ENCODE results near the gene PLK5. TPM values are rescaled to one million over a fixed set of nuclear protein-coding genes. Genes with fewer than 3 reads are reported as not detected.
"Not testable (repeated sequence)": the region's sequence is repeated elsewhere in the genome, so short reads cannot be mapped to it uniquely, and the experiment has no call there.

Gene PLK5
- total RNA-seq, 4 donors from 2014 or later, result not detected

DNA sequence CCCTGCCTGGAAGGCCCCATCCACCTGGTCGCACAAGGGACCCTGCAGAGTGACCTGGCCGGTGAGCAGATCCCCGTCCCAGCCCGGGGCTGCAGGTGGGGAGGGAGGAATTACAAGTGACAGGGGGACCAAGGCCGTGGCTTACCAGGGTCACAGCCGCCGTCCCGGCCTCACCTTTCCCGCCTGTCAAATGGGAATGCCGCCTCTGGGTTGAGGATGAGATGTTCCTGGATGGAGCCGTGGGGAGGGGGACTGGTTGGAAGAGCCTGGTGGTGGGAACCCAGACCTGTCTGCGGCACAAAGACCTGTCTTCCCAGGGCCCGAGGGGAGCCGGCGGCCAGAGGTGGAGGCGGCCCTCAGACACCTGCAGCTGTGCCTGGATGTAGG is 5.5 kb downstream of the PLK5 start:
- peaks cover 43% of the 10 kb centered on the region for H3K27me3 ChIP-seq

DNA sequence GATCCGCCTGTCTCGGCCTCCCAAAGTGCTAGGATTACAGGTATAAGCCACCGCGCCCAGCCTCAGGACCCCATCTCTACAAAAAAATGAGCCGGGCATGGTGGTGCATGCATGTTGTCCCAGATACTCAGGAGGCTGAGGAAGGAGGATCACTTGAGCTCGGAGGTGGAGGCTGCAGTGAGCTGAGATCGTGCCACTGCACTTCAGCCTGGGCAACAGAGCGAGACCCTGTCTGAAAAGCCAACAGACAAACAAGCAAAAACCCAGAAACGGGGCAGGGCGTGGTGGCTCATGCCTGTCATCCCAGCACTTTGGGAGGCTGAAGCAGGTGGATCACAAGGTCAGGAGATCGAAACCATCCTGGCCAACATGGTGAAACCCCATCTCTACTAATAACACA is 7.0 kb downstream of the PLK5 start:
- intact Hi-C loops (cut with DNase I; ENCODE audit: low total_unique reads); H3K9me3 ChIP-seq; H3K36me3 ChIP-seq; H3K4me1 ChIP-seq; H3K27ac ChIP-seq; H3K4me3 ChIP-seq; DNase-seq: not testable (repeated sequence)
- WGBS, 2 donors (ENCODE audit: low coverage in 1 of 2), result 83 to 86% methylated on average over 6 to 11 of the region's 11 CpGs
- in situ Hi-C loops (cut with MboI; ENCODE audit: low pct_ligation_motif_present in 1 of 4, low pct_unique_long_range_greater_than_20kb in 1 of 4, low sequenced_read_pairs in 3 of 4), result loop anchor here (25.0 kb wide), 3 partner anchors 156 to 281 kb away; partner anchors contain the start of gene ATP8B3 (in 1 of the 4)
- H3K27me3 ChIP-seq, result peaks cover 29% of the 10 kb centered on the region

More for the DNA sequence above, 5.5 kb downstream of the PLK5 start:
- DNase-seq, result no peak
- no peak for TF ChIP-seq POLR2A (IDR thresholded peaks at IDR 0.05)
- no peak for TF ChIP-seq POLR2AphosphoS5 (IDR thresholded peaks at IDR 0.05)
- TF ChIP-seq, protein P1, sequence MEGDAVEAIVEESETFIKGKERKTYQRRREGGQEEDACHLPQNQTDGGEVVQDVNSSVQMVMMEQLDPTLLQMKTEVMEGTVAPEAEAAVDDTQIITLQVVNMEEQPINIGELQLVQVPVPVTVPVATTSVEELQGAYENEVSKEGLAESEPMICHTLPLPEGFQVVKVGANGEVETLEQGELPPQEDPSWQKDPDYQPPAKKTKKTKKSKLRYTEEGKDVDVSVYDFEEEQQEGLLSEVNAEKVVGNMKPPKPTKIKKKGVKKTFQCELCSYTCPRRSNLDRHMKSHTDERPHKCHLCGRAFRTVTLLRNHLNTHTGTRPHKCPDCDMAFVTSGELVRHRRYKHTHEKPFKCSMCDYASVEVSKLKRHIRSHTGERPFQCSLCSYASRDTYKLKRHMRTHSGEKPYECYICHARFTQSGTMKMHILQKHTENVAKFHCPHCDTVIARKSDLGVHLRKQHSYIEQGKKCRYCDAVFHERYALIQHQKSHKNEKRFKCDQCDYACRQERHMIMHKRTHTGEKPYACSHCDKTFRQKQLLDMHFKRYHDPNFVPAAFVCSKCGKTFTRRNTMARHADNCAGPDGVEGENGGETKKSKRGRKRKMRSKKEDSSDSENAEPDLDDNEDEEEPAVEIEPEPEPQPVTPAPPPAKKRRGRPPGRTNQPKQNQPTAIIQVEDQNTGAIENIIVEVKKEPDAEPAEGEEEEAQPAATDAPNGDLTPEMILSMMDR (IDR thresholded peaks at IDR 0.05), result no peak
- no peak for TF ChIP-seq EP300 (IDR thresholded peaks at IDR 0.05; ENCODE audit: low read depth)
- Histone ChIP-seq H3K4me1 (no peaks in the 10 kb centered on the region), H3K4me3 (no peak overlapping the region), H3K27ac (no peak overlapping the region), H3K36me3 (no peaks in the 10 kb centered on the region), H3K9me3 (no peaks in the 10 kb centered on the region)
- in situ Hi-C loops (cut with MboI; ENCODE audit: low pct_ligation_motif_present in 1 of 4, low pct_unique_long_range_greater_than_20kb in 1 of 4, low sequenced_read_pairs in 3 of 4) (loop anchor here (25.0 kb wide), 3 partner anchors 158 to 283 kb away; partner anchors contain the start of gene ATP8B3 (in 1 of the 4)), intact Hi-C loops (cut with DNase I; ENCODE audit: low total_unique reads) (no loop called here)
- WGBS, 2 donors (ENCODE audit: low coverage in 1 of 2), result 68 to 80% methylated on average over 5 to 12 of the region's 16 CpGs

DNA sequence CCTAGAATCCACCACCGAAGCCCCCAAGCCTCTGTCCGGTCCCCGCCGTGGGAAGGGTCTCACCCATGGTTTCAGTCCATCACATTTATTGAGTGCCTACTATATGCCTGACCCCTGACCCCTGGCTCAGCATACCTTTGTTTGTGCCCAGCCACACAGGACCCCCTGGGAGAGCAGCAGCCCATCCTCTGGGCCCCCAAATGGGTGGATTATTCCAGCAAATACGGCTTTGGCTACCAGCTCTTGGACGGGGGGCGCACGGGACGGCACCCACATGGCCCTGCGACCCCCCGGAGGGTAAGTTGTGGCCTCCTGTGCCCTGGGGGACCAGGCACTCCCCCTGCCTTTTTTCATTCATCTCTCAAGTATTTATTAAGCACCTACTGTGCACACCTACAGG is 7.7 kb downstream of the PLK5 start:
- intact Hi-C loops (cut with DNase I; ENCODE audit: low total_unique reads), result no loop called here
- TF ChIP-seq POLR2AphosphoS5 (IDR thresholded peaks at IDR 0.05), result no peak
- TF ChIP-seq, protein P1 (IDR thresholded peaks at IDR 0.05), result no peak
- no peak for TF ChIP-seq POLR2A (IDR thresholded peaks at IDR 0.05)
- no peak for TF ChIP-seq EP300 (IDR thresholded peaks at IDR 0.05; ENCODE audit: low read depth)
- WGBS, 2 donors (ENCODE audit: low coverage in 1 of 2), result 88% methylated on average over 10 of the region's 11 CpGs; no CpG with 5 or more reads in 1 of the 2 donors
- Histone ChIP-seq H3K4me3 (no peak overlapping the region), H3K4me1 (no peaks in the 10 kb centered on the region), H3K9me3 (no peaks in the 10 kb centered on the region), H3K27me3 (peaks cover 22% of the 10 kb centered on the region), H3K36me3 (no peaks in the 10 kb centered on the region), H3K27ac (no peak overlapping the region)
- in situ Hi-C loops (cut with MboI; ENCODE audit: low pct_ligation_motif_present in 1 of 4, low pct_unique_long_range_greater_than_20kb in 1 of 4, low sequenced_read_pairs in 3 of 4), result loop anchor here (25.0 kb wide), 3 partner anchors 156 to 281 kb away; partner anchors contain the start of gene ATP8B3 (in 1 of the 4)
- no peak for DNase-seq

DNA sequence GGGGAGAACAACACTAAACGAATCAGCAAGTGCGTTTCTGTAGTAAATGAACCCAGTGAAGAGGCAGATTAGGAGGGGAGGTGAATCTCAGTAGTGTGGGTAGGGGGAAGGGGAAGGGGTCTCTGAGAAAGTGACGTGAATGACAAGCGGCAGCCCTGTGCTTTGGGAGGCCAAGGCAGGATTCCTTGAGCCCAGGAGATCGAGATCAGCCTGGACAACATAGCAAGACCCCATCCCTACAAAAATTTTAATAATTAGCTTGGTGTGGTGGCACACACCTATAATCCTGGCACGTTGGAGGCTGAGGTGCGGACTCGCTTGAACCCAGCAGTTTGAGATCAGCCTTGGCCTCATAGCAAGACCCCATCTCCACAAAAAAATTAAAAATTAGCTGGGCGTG is 8.1 kb downstream of the PLK5 start:
- no peaks in the 10 kb centered on the region for H3K9me3 ChIP-seq
- H3K27me3 ChIP-seq, result peaks cover 18% of the 10 kb centered on the region
- TF ChIP-seq, protein P1 (IDR thresholded peaks at IDR 0.05), result no peak
- no peak for TF ChIP-seq POLR2AphosphoS5 (IDR thresholded peaks at IDR 0.05)
- no peak for TF ChIP-seq EP300 (IDR thresholded peaks at IDR 0.05; ENCODE audit: low read depth)
- intact Hi-C loops (cut with DNase I; ENCODE audit: low total_unique reads) (no loop called here), in situ Hi-C loops (cut with MboI; ENCODE audit: low pct_ligation_motif_present in 1 of 4, low pct_unique_long_range_greater_than_20kb in 1 of 4, low sequenced_read_pairs in 3 of 4) (loop anchor here (25.0 kb wide), 3 partner anchors 155 to 280 kb away; partner anchors contain the start of gene ATP8B3 (in 1 of the 4))
- no peak overlapping the region for H3K27ac ChIP-seq
- no peak for DNase-seq
- WGBS, 2 donors (ENCODE audit: low coverage in 1 of 2), result 76 to 100% methylated on average over 1 to 9 of the region's 9 CpGs
- no peaks in the 10 kb centered on the region for H3K36me3 ChIP-seq
- H3K4me3 ChIP-seq, result no peak overlapping the region
- no peaks in the 10 kb centered on the region for H3K4me1 ChIP-seq

Measured in transverse colon (tissue), 4 donors.